ENCODE data around the gene XXYLT1.

XXYLT1 gene

GRCh38 chr3:195079636-195080035, 191.3 kb downstream of the XXYLT1 start:
- Histone ChIP-seq H3K36me3 (ENCODE audit: control insufficient read depth, insufficient read depth, low read length) (no peaks in the 10 kb centered on the region), H3K27ac (ENCODE audit: low read depth, low read length, severe bottlenecking) (no peak overlapping the region), H3K4me3 (ENCODE audit: extremely low read depth, insufficient read depth, low read length, poor library complexity, severe bottlenecking) (no peak overlapping the region), H3K4me1 (ENCODE audit: control insufficient read depth, insufficient read depth, low read length, poor library complexity, severe bottlenecking) (peaks cover 26% of the 10 kb centered on the region), H3K9me3 (ENCODE audit: control insufficient read depth, low read length) (no peaks in the 10 kb centered on the region)
- 66 to 73% methylated on average over 5 of the region's 5 CpGs for WGBS, 2 experiments (ENCODE audit: insufficient coverage in 2 of 2)

GRCh38 chr3:195078891-195079440, 192.0 kb downstream of the XXYLT1 start:
- Histone ChIP-seq H3K4me1 (ENCODE audit: control insufficient read depth, insufficient read depth, low read length, poor library complexity, severe bottlenecking) (peaks cover 26% of the 10 kb centered on the region), H3K9me3 (ENCODE audit: control insufficient read depth, low read length) (no peaks in the 10 kb centered on the region), H3K4me3 (ENCODE audit: extremely low read depth, insufficient read depth, low read length, poor library complexity, severe bottlenecking) (no peak overlapping the region), H3K27ac (ENCODE audit: low read depth, low read length, severe bottlenecking) (no peak overlapping the region), H3K36me3 (ENCODE audit: control insufficient read depth, insufficient read depth, low read length) (no peaks in the 10 kb centered on the region)
- WGBS, 2 experiments (ENCODE audit: insufficient coverage in 2 of 2), result 93 to 98% methylated on average over 9 to 11 of the region's 12 CpGs

GRCh38 chr3:195077611-195078540, 193.1 kb downstream of the XXYLT1 start:
- no peaks in the 10 kb centered on the region for H3K9me3 ChIP-seq (ENCODE audit: control insufficient read depth, low read length)
- H3K36me3 ChIP-seq (ENCODE audit: control insufficient read depth, insufficient read depth, low read length), result no peaks in the 10 kb centered on the region
- peaks cover 20% of the 10 kb centered on the region for H3K4me1 ChIP-seq (ENCODE audit: control insufficient read depth, insufficient read depth, low read length, poor library complexity, severe bottlenecking)
- no peak overlapping the region for H3K27ac ChIP-seq (ENCODE audit: low read depth, low read length, severe bottlenecking)
- H3K4me3 ChIP-seq (ENCODE audit: extremely low read depth, insufficient read depth, low read length, poor library complexity, severe bottlenecking), result no peak overlapping the region
- 89 to 92% methylated on average over 23 to 28 of the region's 29 CpGs for WGBS, 2 experiments (ENCODE audit: insufficient coverage in 2 of 2)

GRCh38 chr3:195076981-195077610, 193.9 kb downstream of the XXYLT1 start:
- Histone ChIP-seq H3K4me1 (ENCODE audit: control insufficient read depth, insufficient read depth, low read length, poor library complexity, severe bottlenecking) (peaks cover 12% of the 10 kb centered on the region), H3K27ac (ENCODE audit: low read depth, low read length, severe bottlenecking) (no peak overlapping the region), H3K4me3 (ENCODE audit: extremely low read depth, insufficient read depth, low read length, poor library complexity, severe bottlenecking) (no peak overlapping the region), H3K36me3 (ENCODE audit: control insufficient read depth, insufficient read depth, low read length) (no peaks in the 10 kb centered on the region), H3K9me3 (ENCODE audit: control insufficient read depth, low read length) (no peaks in the 10 kb centered on the region)
- 93% methylated on average over 7 to 10 of the region's 11 CpGs for WGBS, 2 experiments (ENCODE audit: insufficient coverage in 2 of 2)

- Histone ChIP-seq H3K4me1 (ENCODE audit: control insufficient read depth, insufficient read depth, low read length, poor library complexity, severe bottlenecking) (peaks cover 10% of the 10 kb centered on the region), H3K27ac (ENCODE audit: low read depth, low read length, severe bottlenecking) (no peak overlapping the region), H3K4me3 (ENCODE audit: extremely low read depth, insufficient read depth, low read length, poor library complexity, severe bottlenecking) (no peak overlapping the region), H3K9me3 (ENCODE audit: control insufficient read depth, low read length) (no peaks in the 10 kb centered on the region), H3K36me3 (ENCODE audit: control insufficient read depth, insufficient read depth, low read length) (no peaks in the 10 kb centered on the region)
- WGBS, 2 experiments (ENCODE audit: insufficient coverage in 2 of 2), result 94 to 96% methylated on average over 22 to 26 of the region's 35 CpGs
These were observed 194.8 kb downstream of the XXYLT1 start for GRCh38 chr3:195075941-195076875.

- Histone ChIP-seq H3K4me3 (ENCODE audit: extremely low read depth, insufficient read depth, low read length, poor library complexity, severe bottlenecking) (no peak overlapping the region), H3K9me3 (ENCODE audit: control insufficient read depth, low read length) (no peaks in the 10 kb centered on the region), H3K4me1 (ENCODE audit: control insufficient read depth, insufficient read depth, low read length, poor library complexity, severe bottlenecking) (peaks cover 10% of the 10 kb centered on the region), H3K36me3 (ENCODE audit: control insufficient read depth, insufficient read depth, low read length) (no peaks in the 10 kb centered on the region), H3K27ac (ENCODE audit: low read depth, low read length, severe bottlenecking) (no peak overlapping the region)
- WGBS, 2 experiments (ENCODE audit: insufficient coverage in 2 of 2), result 93 to 96% methylated on average over 11 to 13 of the region's 14 CpGs
These were observed 195.6 kb downstream of the XXYLT1 start for GRCh38 chr3:195075199-195075940.

- peaks cover under 1% of the 10 kb centered on the region for H3K4me1 ChIP-seq (ENCODE audit: control insufficient read depth, insufficient read depth, low read length, poor library complexity, severe bottlenecking)
- 93% methylated on average over 21 to 22 of the region's 25 CpGs for WGBS, 2 experiments (ENCODE audit: insufficient coverage in 2 of 2)
- H3K9me3 ChIP-seq (ENCODE audit: control insufficient read depth, low read length), result no peaks in the 10 kb centered on the region
- peaks cover 10% of the 10 kb centered on the region for H3K36me3 ChIP-seq (ENCODE audit: control insufficient read depth, insufficient read depth, low read length)
- no peak overlapping the region for H3K4me3 ChIP-seq (ENCODE audit: extremely low read depth, insufficient read depth, low read length, poor library complexity, severe bottlenecking)
- no peak overlapping the region for H3K27ac ChIP-seq (ENCODE audit: low read depth, low read length, severe bottlenecking)
These were observed 196.8 kb downstream of the XXYLT1 start for GRCh38 chr3:195073866-195074860.

GRCh38 chr3:195072916-195073564, 197.9 kb downstream of the XXYLT1 start:
- Histone ChIP-seq H3K4me1 (ENCODE audit: control insufficient read depth, insufficient read depth, low read length, poor library complexity, severe bottlenecking) (no peaks in the 10 kb centered on the region), H3K27ac (ENCODE audit: low read depth, low read length, severe bottlenecking) (no peak overlapping the region), H3K4me3 (ENCODE audit: extremely low read depth, insufficient read depth, low read length, poor library complexity, severe bottlenecking) (no peak overlapping the region), H3K9me3 (ENCODE audit: control insufficient read depth, low read length) (no peaks in the 10 kb centered on the region), H3K36me3 (ENCODE audit: control insufficient read depth, insufficient read depth, low read length) (peaks cover 21% of the 10 kb centered on the region)
- WGBS, 2 experiments (ENCODE audit: insufficient coverage in 2 of 2), result 89 to 91% methylated on average over 16 to 17 of the region's 19 CpGs

All from mesodermal cell (in vitro differentiated cells).